Measurements from ENCODE around the gene MAGOHB. TPM values are rescaled to one million over a fixed set of nuclear protein-coding genes. Genes with fewer than 3 reads are reported as not detected.

MAGOHB gene
- total RNA-seq, 1 experiment from 2014 or later: 22.5 TPM

DNA sequence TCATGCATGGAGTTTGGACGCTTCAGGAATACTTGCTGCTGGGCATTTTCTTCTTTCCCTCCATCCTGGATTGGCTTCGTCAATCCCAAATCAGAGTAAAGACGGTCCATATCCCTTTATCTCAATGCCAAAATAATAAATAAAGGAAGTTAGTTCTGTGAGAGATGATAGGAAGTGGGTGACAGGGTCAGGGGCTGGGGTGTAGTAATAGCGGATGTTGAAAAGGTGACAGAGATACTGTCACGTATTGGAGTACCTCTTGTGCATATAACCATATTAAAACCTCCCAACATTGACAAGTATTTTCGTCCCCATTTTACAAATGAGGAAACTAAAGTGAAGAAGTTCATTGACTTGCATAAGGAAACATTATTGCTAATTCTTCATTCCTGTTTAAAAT is 12.4 kb downstream of the MAGOHB start:
- TF ChIP-seq SIN3A (IDR thresholded peaks at IDR 0.05; ENCODE audit: borderline replicate concordance, insufficient read depth, low read depth, low read length): no peak
- no peak for TF ChIP-seq TCF7L2 (IDR thresholded peaks at IDR 0.05; ENCODE audit: low read depth, low read length)
- TF ChIP-seq, protein P1, sequence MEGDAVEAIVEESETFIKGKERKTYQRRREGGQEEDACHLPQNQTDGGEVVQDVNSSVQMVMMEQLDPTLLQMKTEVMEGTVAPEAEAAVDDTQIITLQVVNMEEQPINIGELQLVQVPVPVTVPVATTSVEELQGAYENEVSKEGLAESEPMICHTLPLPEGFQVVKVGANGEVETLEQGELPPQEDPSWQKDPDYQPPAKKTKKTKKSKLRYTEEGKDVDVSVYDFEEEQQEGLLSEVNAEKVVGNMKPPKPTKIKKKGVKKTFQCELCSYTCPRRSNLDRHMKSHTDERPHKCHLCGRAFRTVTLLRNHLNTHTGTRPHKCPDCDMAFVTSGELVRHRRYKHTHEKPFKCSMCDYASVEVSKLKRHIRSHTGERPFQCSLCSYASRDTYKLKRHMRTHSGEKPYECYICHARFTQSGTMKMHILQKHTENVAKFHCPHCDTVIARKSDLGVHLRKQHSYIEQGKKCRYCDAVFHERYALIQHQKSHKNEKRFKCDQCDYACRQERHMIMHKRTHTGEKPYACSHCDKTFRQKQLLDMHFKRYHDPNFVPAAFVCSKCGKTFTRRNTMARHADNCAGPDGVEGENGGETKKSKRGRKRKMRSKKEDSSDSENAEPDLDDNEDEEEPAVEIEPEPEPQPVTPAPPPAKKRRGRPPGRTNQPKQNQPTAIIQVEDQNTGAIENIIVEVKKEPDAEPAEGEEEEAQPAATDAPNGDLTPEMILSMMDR (IDR thresholded peaks at IDR 0.05): no peak
- no peak for TF ChIP-seq POLR2AphosphoS5 (IDR thresholded peaks at IDR 0.05; ENCODE audit: low read depth, low read length)
- TF ChIP-seq, protein P2, sequence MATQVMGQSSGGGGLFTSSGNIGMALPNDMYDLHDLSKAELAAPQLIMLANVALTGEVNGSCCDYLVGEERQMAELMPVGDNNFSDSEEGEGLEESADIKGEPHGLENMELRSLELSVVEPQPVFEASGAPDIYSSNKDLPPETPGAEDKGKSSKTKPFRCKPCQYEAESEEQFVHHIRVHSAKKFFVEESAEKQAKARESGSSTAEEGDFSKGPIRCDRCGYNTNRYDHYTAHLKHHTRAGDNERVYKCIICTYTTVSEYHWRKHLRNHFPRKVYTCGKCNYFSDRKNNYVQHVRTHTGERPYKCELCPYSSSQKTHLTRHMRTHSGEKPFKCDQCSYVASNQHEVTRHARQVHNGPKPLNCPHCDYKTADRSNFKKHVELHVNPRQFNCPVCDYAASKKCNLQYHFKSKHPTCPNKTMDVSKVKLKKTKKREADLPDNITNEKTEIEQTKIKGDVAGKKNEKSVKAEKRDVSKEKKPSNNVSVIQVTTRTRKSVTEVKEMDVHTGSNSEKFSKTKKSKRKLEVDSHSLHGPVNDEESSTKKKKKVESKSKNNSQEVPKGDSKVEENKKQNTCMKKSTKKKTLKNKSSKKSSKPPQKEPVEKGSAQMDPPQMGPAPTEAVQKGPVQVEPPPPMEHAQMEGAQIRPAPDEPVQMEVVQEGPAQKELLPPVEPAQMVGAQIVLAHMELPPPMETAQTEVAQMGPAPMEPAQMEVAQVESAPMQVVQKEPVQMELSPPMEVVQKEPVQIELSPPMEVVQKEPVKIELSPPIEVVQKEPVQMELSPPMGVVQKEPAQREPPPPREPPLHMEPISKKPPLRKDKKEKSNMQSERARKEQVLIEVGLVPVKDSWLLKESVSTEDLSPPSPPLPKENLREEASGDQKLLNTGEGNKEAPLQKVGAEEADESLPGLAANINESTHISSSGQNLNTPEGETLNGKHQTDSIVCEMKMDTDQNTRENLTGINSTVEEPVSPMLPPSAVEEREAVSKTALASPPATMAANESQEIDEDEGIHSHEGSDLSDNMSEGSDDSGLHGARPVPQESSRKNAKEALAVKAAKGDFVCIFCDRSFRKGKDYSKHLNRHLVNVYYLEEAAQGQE (IDR thresholded peaks at IDR 0.05; ENCODE audit: insufficient read depth in 1 of 2, low read depth in 2 of 2, low read length in 1 of 2): no peak
- CTCF ChIA-PET: no interaction called here
- no peaks in the 10 kb centered on the region for H3K27me3 ChIP-seq (ENCODE audit: control insufficient read depth, insufficient read depth, low read length)
- no peak overlapping the region for H3K27ac ChIP-seq (ENCODE audit: low read length)
- no peaks in the 10 kb centered on the region for H3K4me1 ChIP-seq (ENCODE audit: control insufficient read depth, insufficient read depth, low read length)
- no peaks in the 10 kb centered on the region for H3K36me3 ChIP-seq (ENCODE audit: control insufficient read depth, insufficient read depth, low read length)
- no peak overlapping the region for H3K4me3 ChIP-seq (ENCODE audit: low read depth in 2 of 2, low read length in 2 of 2)
- DNase-seq (ENCODE audit: low read depth, low spot score) (no peak), ATAC-seq (no peak)
- H3K9me3 ChIP-seq (ENCODE audit: control insufficient read depth, insufficient read depth, low read depth, low read length): no peaks in the 10 kb centered on the region
- in situ Hi-C loops (cut with HindIII; ENCODE audit: low pct_unique_long_range_greater_than_20kb, low sequenced_read_pairs): no loop called here
- intact Hi-C loops (cut with micrococcal nuclease; ENCODE audit: unreplicated experiment): loop anchor here (10.0 kb wide), 1 partner anchor 74 kb away; the partner anchor contains the start of gene STYK1
- BruUV-seq (replicated peaks): no TSS peak
- POLR2A ChIA-PET: no interaction called here

DNA sequence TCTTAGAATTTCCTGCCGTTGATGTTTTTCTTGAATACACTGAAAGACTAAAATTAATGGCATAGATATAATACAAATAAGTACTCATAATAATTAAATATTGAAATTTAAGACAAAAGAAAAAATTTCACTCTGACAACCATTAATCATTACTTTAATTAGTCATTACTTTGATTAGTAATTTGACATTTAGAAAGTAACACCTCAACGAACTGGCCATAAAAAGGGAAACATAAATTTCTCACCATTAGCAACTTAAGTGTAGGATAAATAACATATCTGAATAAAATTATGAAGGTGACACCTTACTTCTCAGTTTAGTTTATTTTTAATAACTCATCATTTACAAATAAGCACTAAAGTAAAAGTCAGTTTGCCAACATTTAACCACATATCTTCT is 17.5 kb downstream of the MAGOHB start:
- Histone ChIP-seq H3K27ac (ENCODE audit: low read length) (no peak overlapping the region), H3K9me3 (ENCODE audit: control insufficient read depth, insufficient read depth, low read depth, low read length) (no peaks in the 10 kb centered on the region), H3K4me1 (ENCODE audit: control insufficient read depth, insufficient read depth, low read length) (no peaks in the 10 kb centered on the region), H3K36me3 (ENCODE audit: control insufficient read depth, insufficient read depth, low read length) (no peaks in the 10 kb centered on the region), H3K27me3 (ENCODE audit: control insufficient read depth, insufficient read depth, low read length) (no peaks in the 10 kb centered on the region), H3K4me3 (ENCODE audit: low read depth in 2 of 2, low read length in 2 of 2) (no peak overlapping the region)
- intact Hi-C loops (cut with micrococcal nuclease; ENCODE audit: unreplicated experiment): no loop called here
- CTCF ChIA-PET: no interaction called here
- in situ Hi-C loops (cut with HindIII; ENCODE audit: low pct_unique_long_range_greater_than_20kb, low sequenced_read_pairs): no loop called here
- no peak for DNase-seq (ENCODE audit: low read depth, low spot score)
- POLR2A ChIA-PET: no interaction called here
- BruUV-seq (replicated peaks): no TSS peak
- TF ChIP-seq SIN3A (IDR thresholded peaks at IDR 0.05; ENCODE audit: borderline replicate concordance, insufficient read depth, low read depth, low read length): no peak
- TF ChIP-seq, protein P2 (IDR thresholded peaks at IDR 0.05; ENCODE audit: insufficient read depth in 1 of 2, low read depth in 2 of 2, low read length in 1 of 2): no peak
- TF ChIP-seq, protein P1 (IDR thresholded peaks at IDR 0.05): no peak
- no peak for TF ChIP-seq POLR2AphosphoS5 (IDR thresholded peaks at IDR 0.05; ENCODE audit: low read depth, low read length)
- TF ChIP-seq TCF7L2 (IDR thresholded peaks at IDR 0.05; ENCODE audit: low read depth, low read length): no peak
- ATAC-seq: no peak
